NCI-H446 treated with DMSO at 0.1 percent for 48 hours (cell line): Measurements from ENCODE around the gene FAT4.

ENCODE experiments used
- DNase-seq: peaks from one replicate; lab custom pipeline; 2025; lab: John Stamatoyannopoulos, UW

Gene FAT4

GRCh38 chr4:125314676-125315575, at the start of gene FAT4:
TSS of gene FAT4 (plus strand) at chr4:125314955. CDS start at chr4:125316412, 1,457 bp downstream.
- DNase-seq, result peak; percentile 89

GRCh38 chr4:125265846-125266245, 48.9 kb upstream of the FAT4 start:
- no peak for DNase-seq

GRCh38 chr4:125266901-125267604, 47.7 kb upstream of the FAT4 start:
- no peak for DNase-seq

GRCh38 chr4:125267630-125268029, 47.1 kb upstream of the FAT4 start:
- no peak for DNase-seq

- no peak for DNase-seq
These were observed 46.5 kb upstream of the FAT4 start for GRCh38 chr4:125268068-125268755.

- no peak for DNase-seq
These were observed 37.9 kb upstream of the FAT4 start for GRCh38 chr4:125276811-125277210.

GRCh38 chr4:125277790-125278189, 37.0 kb upstream of the FAT4 start:
- no peak for DNase-seq

GRCh38 chr4:125280892-125281403, 33.8 kb upstream of the FAT4 start:
- no peak for DNase-seq

- peak; percentile 31 for DNase-seq
These were observed 31.0 kb upstream of the FAT4 start for GRCh38 chr4:125283707-125284279.

- DNase-seq, result no peak
These were observed 17.6 kb upstream of the FAT4 start for GRCh38 chr4:125297116-125297515.

GRCh38 chr4:125303058-125303457, 11.7 kb upstream of the FAT4 start:
- DNase-seq, result no peak

- no peak for DNase-seq
These were observed 10.9 kb upstream of the FAT4 start for GRCh38 chr4:125303821-125304220.

- DNase-seq, result no peak
These were observed 8.6 kb upstream of the FAT4 start for GRCh38 chr4:125306112-125306511.

- DNase-seq, result no peak
These were observed 8.2 kb upstream of the FAT4 start for GRCh38 chr4:125306533-125306932.

- no peak for DNase-seq
These were observed 3.3 kb upstream of the FAT4 start for GRCh38 chr4:125311503-125311902.

GRCh38 chr4:125313497-125313896, 1.3 kb upstream of the FAT4 start:
- DNase-seq, result peak; percentile 83

- DNase-seq, result peak; percentile 38
These were observed 627 bp upstream of the FAT4 start for GRCh38 chr4:125313989-125314667.

- peak; percentile 42 for DNase-seq
These were observed 1.0 kb downstream of the FAT4 start for GRCh38 chr4:125315576-125316400.

- no peak for DNase-seq
These were observed 1.6 kb downstream of the FAT4 start for GRCh38 chr4:125316401-125316790.

GRCh38 chr4:125316791-125317524, 2.2 kb downstream of the FAT4 start:
- no peak for DNase-seq
